Esophagus squamous epithelium (tissue), 4 donors: ENCODE data around the gene GPC6.

ENCODE experiments used
- CTCF ChIP-seq, 6 experiments: fragments of 450-650 bp in 4 of 6; fragments of 200-600 bp in 2 of 6; sonication (generic) in 2 of 6; IDR thresholded peaks; one replicate each; pipeline ENCODE4 v1.5.1; 2016 to 2019; ENCODE audit warnings: antibody characterized with exemption in 6 of 6, mild to moderate bottlenecking in 4 of 6, moderate library complexity in 4 of 6
- POLR2A ChIP-seq, 4 donors: fragments of 450-650 bp; IDR thresholded peaks; one replicate each; pipeline ENCODE4 v1.6.1; 2017; ENCODE audit warnings: antibody characterized with exemption in 4 of 4, mild to moderate bottlenecking in 4 of 4, moderate library complexity in 3 of 4

DNA sequence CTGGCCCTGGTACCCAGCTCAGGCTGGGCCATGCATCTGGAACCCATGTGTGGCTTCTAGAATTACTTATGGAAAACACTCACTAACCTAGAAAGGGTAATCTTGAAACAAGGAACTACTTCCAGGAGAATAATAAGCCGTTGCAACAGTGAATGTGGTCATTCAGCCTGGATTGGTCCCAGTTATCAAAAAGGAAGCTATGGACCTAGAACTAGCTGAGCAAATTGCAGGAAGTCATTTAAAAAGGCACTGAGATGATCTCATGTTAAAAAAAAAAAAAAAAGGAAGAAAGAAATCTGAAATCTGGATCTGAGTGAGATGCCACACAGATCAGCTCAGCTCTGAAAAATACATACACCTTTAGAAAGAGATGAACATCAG is 1193.3 kb downstream of the GPC6 start:
- TF ChIP-seq CTCF (IDR thresholded peaks at IDR 0.05) (no peak), POLR2A (IDR thresholded peaks at IDR 0.05) (no peak)
